Mucosa of stomach (tissue), 1 donor: ENCODE measurements around the gene MGST1.
"Not testable (repeated sequence)": the region's sequence is repeated elsewhere in the genome, so short reads cannot be mapped to it uniquely, and the experiment has no call there.

Experiments
- H3K27me3 ChIP-seq: one replicate; pipeline ENCODE4 v1.7.0; 2013; ENCODE audit warnings: mild to moderate bottlenecking, low read length; ENCODE audit not compliant: control insufficient read depth, insufficient read depth
- H3K36me3 ChIP-seq: one replicate; pipeline ENCODE4 v1.7.0; 2013; ENCODE audit warnings: low read length; ENCODE audit not compliant: control insufficient read depth, insufficient read depth
- H3K4me1 ChIP-seq: one replicate; pipeline ENCODE4 v1.7.0; 2013; ENCODE audit warnings: mild to moderate bottlenecking, low read length; ENCODE audit not compliant: control insufficient read depth, insufficient read depth
- H3K4me3 ChIP-seq: one replicate; pipeline ENCODE4 v1.7.0; 2013; ENCODE audit warnings: low read length
- H3K9ac ChIP-seq: one replicate; pipeline ENCODE4 v1.7.0; 2013; ENCODE audit warnings: mild to moderate bottlenecking, low read length, moderate library complexity
- H3K9me3 ChIP-seq: one replicate; pipeline ENCODE4 v1.7.0; 2013; ENCODE audit warnings: mild to moderate bottlenecking, low read length, moderate library complexity; ENCODE audit not compliant: control insufficient read depth
- donor health status: Pancreatic carcinoma.

MGST1 gene

DNA sequence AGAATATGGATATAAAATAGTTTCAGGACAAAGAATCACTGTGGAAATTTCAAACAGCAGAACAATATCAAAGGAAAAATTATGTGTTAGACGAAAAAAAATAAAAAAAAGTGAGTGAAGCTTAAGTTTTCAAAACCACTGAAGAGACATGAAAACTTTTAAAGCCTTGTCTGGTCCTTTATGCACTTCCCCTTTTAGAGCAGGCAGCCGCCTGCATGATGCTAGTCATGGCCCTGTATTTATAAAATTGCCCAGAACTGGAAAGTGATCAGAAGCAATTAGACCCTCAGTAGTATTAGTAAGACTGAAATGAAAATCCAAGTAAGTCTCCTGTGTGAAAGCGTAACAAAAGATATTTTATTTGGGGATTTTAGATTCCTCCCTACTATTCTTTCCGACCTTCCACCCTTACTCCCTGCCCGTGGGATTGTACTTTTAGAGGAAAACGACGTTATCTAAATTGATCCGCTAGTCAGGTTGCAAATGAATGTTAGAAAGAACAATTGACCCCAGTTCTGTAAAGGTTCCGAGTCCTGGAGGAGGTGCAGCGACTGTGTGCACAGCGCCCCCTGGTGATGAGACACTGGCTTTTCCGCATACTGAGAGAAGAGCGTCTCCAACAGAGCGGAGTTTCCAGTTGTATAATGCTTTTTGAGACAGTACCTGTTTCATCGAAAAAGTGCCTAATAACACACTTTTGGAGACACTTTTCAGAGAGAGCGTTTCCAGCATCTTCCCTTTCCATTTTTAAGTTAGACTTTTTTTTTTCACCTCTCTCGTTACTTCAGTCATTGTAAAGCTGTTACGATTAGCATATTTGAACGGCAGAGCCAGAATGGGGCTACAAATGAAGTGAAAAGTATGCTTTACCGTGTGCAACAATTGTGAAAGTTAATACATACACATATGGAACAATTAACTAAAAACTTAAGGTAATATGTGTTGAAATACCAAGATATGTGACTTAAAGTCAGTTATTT is 12.4 kb downstream of the MGST1 start:
- H3K27me3 ChIP-seq = no peaks in the 10 kb centered on the region
- no peaks in the 10 kb centered on the region for H3K36me3 ChIP-seq
- no peaks in the 10 kb centered on the region for H3K9me3 ChIP-seq
- no peaks in the 10 kb centered on the region for H3K4me1 ChIP-seq
- no peak overlapping the region for H3K4me3 ChIP-seq
- no peak overlapping the region for H3K9ac ChIP-seq

DNA sequence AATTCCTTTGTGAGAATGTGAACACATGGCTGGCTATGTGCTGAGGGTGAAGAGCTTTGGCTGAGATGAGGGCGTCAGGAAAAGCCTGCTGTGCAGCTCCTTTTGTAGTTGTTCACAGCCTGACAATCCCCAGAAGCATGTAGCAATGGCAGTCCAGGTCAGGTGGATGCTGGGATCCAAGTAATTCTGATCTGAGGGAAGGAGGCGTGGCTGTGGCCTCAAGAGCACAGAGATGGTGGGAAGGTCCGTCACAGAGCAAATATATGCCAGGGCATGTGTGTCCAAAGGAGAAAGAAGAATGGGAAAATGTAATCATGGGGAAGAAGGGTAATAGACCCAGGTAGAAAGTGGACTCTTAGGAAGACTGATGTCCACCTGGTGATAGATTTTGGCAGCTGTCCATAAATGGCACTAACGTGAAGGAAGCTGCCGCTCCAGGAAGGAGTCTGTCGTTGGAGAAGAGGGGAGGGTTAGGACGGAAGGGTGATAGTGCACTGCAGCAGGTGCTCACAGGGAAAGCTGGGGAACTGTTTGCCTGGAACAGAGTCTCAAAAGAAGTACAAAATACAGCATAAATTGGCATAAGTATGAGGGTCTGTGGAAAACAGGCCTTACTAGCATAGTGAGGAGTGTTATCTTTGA is 13.8 kb downstream of the MGST1 start:
- no peaks in the 10 kb centered on the region for H3K9me3 ChIP-seq
- no peaks in the 10 kb centered on the region for H3K27me3 ChIP-seq
- no peak overlapping the region for H3K4me3 ChIP-seq
- H3K4me1 ChIP-seq = no peaks in the 10 kb centered on the region
- H3K9ac ChIP-seq = no peak overlapping the region
- H3K36me3 ChIP-seq = no peaks in the 10 kb centered on the region

- no peaks in the 10 kb centered on the region for H3K36me3 ChIP-seq
- H3K4me3 ChIP-seq = no peak overlapping the region
- no peaks in the 10 kb centered on the region for H3K4me1 ChIP-seq
- no peaks in the 10 kb centered on the region for H3K9me3 ChIP-seq
- no peaks in the 10 kb centered on the region for H3K27me3 ChIP-seq
- no peak overlapping the region for H3K9ac ChIP-seq
These were observed 15.1 kb downstream of the MGST1 start for GRCh38 chr12:16362550-16362949.

DNA sequence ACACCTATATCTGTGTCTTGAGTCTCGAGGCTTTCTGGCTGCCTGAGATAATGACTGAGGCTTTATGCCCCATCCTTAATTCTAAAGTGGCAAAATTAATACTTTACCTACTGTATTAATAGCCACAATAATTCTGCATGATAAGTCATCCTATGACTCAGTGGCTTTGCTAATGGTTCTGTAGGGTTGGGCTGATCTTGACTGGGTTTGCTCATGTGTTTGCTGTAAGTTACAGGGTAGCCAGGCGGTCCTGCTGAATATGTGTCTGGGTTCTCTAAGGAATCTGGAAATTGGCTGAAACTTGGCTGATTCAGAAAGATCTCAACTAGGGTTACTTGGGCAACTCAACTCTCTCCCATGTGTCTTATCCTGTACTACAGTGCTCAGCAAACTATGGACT is 21.7 kb downstream of the MGST1 start:
- Histone ChIP-seq H3K9ac (no peak overlapping the region), H3K27me3 (no peaks in the 10 kb centered on the region), H3K4me3 (no peak overlapping the region), H3K4me1 (no peaks in the 10 kb centered on the region), H3K36me3 (no peaks in the 10 kb centered on the region), H3K9me3 (no peaks in the 10 kb centered on the region)

DNA sequence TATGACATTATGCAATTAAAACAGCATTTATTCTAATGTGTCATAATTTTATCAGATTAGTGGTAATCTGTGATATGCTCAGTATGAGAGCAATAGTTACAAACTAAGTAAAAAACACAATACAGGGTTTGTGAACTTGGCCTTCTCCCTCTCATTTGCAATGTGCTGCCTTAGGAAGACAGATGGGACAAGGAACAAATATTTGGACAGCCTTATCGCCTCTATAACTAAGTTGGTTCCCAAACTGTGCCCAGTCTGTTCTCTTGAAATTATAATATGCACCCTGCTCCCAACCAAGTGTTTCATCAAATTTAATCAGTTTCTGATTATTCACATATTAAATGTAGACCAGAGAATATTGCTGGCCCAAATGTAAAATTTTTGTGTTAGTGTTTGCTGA is 22.7 kb downstream of the MGST1 start:
- Histone ChIP-seq H3K36me3 (no peaks in the 10 kb centered on the region), H3K9me3 (no peaks in the 10 kb centered on the region), H3K9ac (no peak overlapping the region), H3K27me3 (no peaks in the 10 kb centered on the region), H3K4me3 (no peak overlapping the region), H3K4me1 (no peaks in the 10 kb centered on the region)

DNA sequence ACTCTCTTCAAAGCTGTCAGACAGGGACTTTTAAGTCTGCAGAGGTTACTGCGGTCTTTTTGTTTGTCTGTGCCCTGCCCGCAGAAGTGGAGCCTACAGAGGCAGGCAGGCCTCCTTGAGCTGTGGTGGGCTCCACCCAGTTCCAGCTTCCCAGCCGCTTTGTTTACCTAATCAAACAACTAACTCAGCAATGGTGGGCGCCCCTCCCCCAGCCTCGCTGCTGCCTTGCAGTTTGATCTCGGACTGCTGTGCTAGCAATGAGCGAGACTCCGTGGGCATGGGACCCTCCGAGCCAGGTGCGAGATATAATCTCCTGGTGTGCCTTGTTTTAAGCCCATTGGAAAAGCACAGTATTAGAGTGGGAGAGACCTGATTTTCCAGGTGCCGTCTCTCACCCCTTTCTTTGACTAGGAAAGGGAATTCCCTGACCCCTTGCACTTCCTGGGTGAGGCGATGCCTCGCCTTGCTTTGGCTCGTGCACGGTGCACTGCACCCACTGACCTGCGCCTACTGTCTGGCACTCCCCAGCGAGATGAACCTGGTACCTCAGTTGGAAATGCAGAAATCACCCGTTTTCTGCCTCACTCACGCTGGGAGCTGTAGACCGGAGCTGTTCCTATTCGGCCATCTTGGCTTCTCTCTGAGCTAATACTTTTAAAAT is 35.3 kb downstream of the MGST1 start:
- not testable (repeated sequence) for H3K36me3 ChIP-seq, H3K9ac ChIP-seq, H3K4me3 ChIP-seq, H3K4me1 ChIP-seq, H3K9me3 ChIP-seq, H3K27me3 ChIP-seq

DNA sequence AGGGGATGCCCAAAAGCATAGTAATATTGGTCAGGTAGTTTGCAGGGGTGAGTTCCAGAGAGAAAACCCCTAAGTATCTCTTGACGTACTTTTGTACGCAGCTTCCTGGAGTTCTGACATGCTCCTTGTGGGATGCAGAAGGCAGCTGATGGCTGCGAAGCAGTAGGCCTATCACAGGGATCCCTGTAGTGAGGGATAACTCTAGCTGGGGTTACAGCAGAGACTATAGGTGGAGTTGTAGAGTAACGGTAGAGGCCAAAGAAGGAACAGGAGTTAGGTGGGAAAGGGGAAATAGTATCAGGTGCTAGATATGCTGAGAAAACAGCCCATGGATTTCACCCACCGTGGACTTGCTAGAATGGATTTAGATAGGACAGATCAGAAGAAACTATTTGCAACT is 37.3 kb downstream of the MGST1 start:
- Histone ChIP-seq H3K36me3 (no peaks in the 10 kb centered on the region), H3K4me1 (no peaks in the 10 kb centered on the region)

GRCh38 chr12:16385782-16386646 is 38.6 kb downstream of the MGST1 start:
- no peak overlapping the region for H3K9ac ChIP-seq
- H3K36me3 ChIP-seq = no peaks in the 10 kb centered on the region
- H3K9me3 ChIP-seq = no peaks in the 10 kb centered on the region
- no peak overlapping the region for H3K4me3 ChIP-seq
- no peaks in the 10 kb centered on the region for H3K4me1 ChIP-seq
- H3K27me3 ChIP-seq = no peaks in the 10 kb centered on the region

More for the DNA sequence above, 37.3 kb downstream of the MGST1 start:
- no peaks in the 10 kb centered on the region for H3K27me3 ChIP-seq
- H3K9me3 ChIP-seq = no peaks in the 10 kb centered on the region
- H3K9ac ChIP-seq = no peak overlapping the region
- no peak overlapping the region for H3K4me3 ChIP-seq

DNA sequence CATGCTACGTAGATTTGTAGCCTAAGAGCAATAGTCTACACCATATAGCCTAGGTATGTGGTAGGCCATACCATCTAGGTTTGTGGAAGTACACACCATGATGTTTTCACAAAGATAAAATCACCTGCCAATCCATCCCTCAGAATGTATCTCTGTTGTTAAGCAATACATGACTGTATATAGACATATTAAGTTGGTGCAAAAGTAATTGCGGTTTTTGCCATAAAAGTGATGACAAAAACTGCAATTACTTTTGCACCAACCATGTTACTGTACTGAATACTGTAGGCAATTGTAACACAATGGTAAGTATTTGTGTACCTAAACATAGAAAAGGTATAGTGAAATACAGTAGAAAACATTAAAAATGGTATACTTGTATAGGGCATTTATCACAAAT is 40.5 kb downstream of the MGST1 start:
- H3K9me3 ChIP-seq = no peaks in the 10 kb centered on the region
- H3K36me3 ChIP-seq = no peaks in the 10 kb centered on the region
- H3K9ac ChIP-seq = no peak overlapping the region
- H3K4me1 ChIP-seq = no peaks in the 10 kb centered on the region
- no peaks in the 10 kb centered on the region for H3K27me3 ChIP-seq
- H3K4me3 ChIP-seq = no peak overlapping the region

DNA sequence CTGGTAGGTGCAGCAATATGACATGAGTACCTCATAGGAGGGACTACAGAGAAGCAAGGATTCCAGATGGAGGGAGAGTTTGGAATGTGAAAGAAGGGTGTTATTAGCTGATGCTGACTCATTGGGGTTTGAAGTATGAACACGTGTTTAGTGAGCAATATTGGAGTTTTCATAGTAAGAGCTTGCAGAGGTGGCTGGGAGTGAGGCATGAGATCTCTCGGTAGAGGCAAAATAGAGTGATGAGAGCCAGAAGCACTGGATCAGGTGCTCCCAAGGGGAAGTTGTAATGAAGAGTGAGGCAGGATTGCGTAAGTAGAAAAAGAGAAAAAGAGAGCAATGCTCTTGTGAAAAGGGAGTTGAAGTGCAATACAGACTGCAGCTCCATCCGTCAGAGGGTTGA is 42.1 kb downstream of the MGST1 start:
- H3K4me3 ChIP-seq = no peak overlapping the region
- no peaks in the 10 kb centered on the region for H3K27me3 ChIP-seq
- no peaks in the 10 kb centered on the region for H3K36me3 ChIP-seq
- H3K9ac ChIP-seq = no peak overlapping the region
- no peaks in the 10 kb centered on the region for H3K9me3 ChIP-seq
- no peaks in the 10 kb centered on the region for H3K4me1 ChIP-seq

GRCh38 chr12:16392846-16393535 is 45.5 kb downstream of the MGST1 start:
- no peaks in the 10 kb centered on the region for H3K9me3 ChIP-seq
- no peaks in the 10 kb centered on the region for H3K36me3 ChIP-seq
- no peak overlapping the region for H3K9ac ChIP-seq
- no peaks in the 10 kb centered on the region for H3K27me3 ChIP-seq
- no peaks in the 10 kb centered on the region for H3K4me1 ChIP-seq
- H3K4me3 ChIP-seq = no peak overlapping the region
